Left ventricle myocardium superior (tissue), 1 donor: ENCODE measurements around the gene AKAP6. TPM values are rescaled to one million over a fixed set of nuclear protein-coding genes. Genes with fewer than 3 reads are reported as not detected.

Source experiments
- ATAC-seq: fragments of 200-7000 bp; cut with Tn5 transposase; one replicate; pipeline ENCODE4 v1.9.1; 2020; ENCODE audit warnings: mild to moderate bottlenecking, moderate library complexity
- DNase-seq: peaks from one replicate; pipeline ENCODE4 v3.0.0-alpha.2; 2020
- intact Hi-C: fragments of 100-400 bp; cut with micrococcal nuclease; formaldehyde crosslinking; loops from one replicate; pipeline ENCODE4 v1.11.0; 2022
- total RNA-seq: library from RNA; stranded (reverse); fragmentation: NEBNext Ultra II Directional; extraction: Animal tissue kit (Norgen Biotek cat#: 25700); gene quantifications from one replicate; pipeline ENCODE4 v1.2.1, GENCODE V29; 2021
- donor health status: DM: no; HTN: yes; CAD: no; lungs with severe emphysema.

Gene AKAP6
- total RNA-seq, 1 donor from 2014 or later = 172 TPM

- ATAC-seq (peak; percentile 23), DNase-seq (no peak)
- intact Hi-C loops = no loop called here
Observed at GRCh38 chr14:32330351-32331111, 1.4 kb downstream of the AKAP6 start.

- ATAC-seq (no peak), DNase-seq (no peak)
- intact Hi-C loops = no loop called here
Observed at GRCh38 chr14:32331206-32331605, 2.1 kb downstream of the AKAP6 start.

- intact Hi-C loops = no loop called here
- no peak for DNase-seq
- no peak for ATAC-seq
Observed at GRCh38 chr14:32332415-32333316, 3.6 kb downstream of the AKAP6 start.

DNA sequence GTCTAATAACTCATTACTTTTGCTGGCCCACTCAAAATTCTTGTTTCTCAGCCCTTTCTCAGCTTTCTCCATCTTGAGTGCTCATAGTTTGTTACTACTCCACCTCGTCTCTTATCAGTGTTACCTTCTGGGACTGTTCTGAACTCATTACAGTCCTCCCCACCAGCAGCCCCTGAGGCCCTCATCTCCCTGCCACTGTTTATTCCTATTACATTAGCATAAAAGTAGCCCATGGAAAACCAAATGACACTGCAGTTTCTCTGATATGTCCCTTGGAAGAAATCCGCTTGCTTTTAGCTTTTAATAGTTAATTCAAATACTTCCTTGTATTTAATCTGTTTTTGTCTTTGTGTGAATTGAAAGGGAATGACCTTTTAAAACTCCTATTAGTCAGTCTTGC lies 7.6 kb downstream of the AKAP6 start:
- DNase-seq (no peak), ATAC-seq (no peak)
- intact Hi-C loops = no loop called here

DNA sequence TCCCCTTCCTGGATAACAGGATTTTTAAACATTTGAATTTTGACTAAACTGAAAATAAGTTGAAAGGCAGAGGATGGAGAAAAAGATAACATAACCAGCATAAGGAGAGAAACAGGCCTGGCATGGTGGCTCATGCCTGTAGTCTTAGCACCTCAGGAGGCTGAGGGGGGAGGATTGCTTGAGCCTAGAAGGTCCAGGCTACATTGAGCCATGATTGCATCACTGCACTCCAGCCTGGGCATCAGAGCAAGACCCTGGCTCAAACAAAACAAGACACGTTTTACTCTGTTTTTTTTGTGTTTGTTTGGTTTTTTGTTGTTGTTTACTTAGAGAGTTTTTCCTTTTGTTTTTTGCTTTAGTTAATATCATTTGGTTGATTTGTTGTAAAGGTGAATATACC lies 8.7 kb downstream of the AKAP6 start:
- ATAC-seq (no peak), DNase-seq (no peak)
- intact Hi-C loops = no loop called here

- ATAC-seq (no peak), DNase-seq (no peak)
- intact Hi-C loops = no loop called here
Observed at GRCh38 chr14:32339188-32339587, 10.1 kb downstream of the AKAP6 start.

DNA sequence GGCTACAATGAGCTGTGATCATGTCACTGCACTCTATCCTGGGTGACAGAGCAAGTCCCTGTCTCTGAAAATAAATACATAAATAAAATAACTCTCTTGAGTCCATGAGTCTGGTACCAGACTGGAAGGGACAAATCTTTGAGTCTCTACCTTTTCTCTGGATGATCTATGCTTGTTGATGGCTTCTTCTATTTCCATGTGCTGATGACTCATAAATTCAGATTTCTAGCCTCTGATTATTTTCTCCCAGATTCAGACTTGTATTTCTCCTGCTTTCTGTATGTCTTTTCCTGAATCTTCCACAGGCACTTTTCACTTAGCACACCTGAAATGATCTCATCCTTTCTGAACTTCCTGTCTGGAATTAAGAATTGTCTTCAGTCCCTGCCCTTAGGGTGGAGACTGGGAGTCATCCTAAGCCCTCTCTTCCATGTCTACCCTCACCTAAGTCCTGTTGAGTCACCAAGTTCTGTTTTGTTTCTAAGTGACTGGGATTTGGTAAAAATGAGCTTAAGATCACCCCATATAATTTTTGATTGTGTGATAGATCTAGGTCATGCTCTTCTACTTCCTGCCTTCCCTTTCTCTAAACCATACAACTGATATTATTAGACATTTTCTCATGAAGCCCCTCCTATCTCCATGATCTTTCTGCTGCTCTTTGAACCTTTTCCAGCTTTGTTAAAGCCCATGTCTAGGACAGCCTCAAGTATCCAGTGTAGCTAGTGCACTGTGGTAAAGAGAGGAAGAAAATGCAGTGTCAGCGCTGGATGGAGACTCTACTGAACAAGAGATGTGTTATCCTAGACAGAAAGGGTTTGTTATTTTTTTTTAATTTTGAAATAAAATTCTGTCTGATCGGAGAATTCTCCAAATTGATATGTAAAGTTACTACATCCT lies 13.1 kb downstream of the AKAP6 start:
- intact Hi-C loops = no loop called here
- no peak for DNase-seq
- ATAC-seq = no peak

- ATAC-seq (no peak), DNase-seq (no peak)
- intact Hi-C loops = no loop called here
Observed at GRCh38 chr14:32342847-32343194, 13.7 kb downstream of the AKAP6 start.

GRCh38 chr14:32343926-32344430 lies 14.9 kb downstream of the AKAP6 start:
- intact Hi-C loops = no loop called here
- ATAC-seq = no peak
- no peak for DNase-seq

- DNase-seq = no peak
- intact Hi-C loops = no loop called here
- ATAC-seq = peak; percentile 45
Observed at GRCh38 chr14:32345311-32345791, 16.3 kb downstream of the AKAP6 start.

DNA sequence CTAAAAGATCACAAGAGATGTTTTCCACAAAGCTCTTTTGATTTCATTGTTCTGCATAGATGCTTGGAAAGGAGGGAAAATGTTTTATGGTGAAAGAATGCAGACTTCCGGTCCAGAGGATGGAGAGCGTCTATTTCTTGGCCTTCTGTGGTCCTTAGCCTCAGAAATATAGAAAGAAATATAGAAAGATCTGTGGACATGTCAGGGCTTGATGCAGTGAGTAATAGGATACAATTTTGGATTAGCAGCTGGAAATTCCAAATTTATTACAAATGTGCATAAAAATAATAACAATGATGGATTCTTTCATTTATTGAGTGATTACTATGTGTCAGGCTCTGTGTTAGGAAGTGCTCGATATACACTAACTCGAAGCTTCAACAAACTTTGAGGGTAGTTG lies 20.2 kb downstream of the AKAP6 start:
- DNase-seq = no peak
- ATAC-seq = no peak
- intact Hi-C loops = no loop called here

- DNase-seq (no peak), ATAC-seq (no peak)
- intact Hi-C loops = no loop called here
Observed at GRCh38 chr14:32350020-32350419, 20.9 kb downstream of the AKAP6 start.

GRCh38 chr14:32352631-32353030 lies 23.5 kb downstream of the AKAP6 start:
- no peak for ATAC-seq
- no peak for DNase-seq
- intact Hi-C loops = no loop called here

DNA sequence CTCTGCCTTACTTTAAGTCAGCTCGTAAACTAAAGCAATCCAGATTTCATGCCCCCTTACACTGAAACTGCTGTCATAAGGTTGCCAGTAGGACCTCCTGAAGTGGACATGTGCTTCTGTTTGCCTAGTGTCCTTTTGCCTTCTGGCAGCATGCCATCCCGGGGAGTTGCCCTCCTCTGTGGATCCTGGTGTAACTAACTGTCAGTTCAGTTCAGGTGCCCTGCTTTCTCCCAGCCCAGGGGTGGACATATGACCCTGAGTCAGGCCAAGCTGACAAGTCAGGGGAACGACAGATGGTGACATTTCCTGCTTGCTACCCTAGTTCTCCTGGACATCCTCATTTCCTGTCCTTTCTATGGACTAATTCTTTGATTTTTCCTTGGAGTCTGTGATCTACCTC lies 25.6 kb downstream of the AKAP6 start:
- intact Hi-C loops = no loop called here
- DNase-seq = peak; percentile 42
- ATAC-seq = peak; percentile 54

DNA sequence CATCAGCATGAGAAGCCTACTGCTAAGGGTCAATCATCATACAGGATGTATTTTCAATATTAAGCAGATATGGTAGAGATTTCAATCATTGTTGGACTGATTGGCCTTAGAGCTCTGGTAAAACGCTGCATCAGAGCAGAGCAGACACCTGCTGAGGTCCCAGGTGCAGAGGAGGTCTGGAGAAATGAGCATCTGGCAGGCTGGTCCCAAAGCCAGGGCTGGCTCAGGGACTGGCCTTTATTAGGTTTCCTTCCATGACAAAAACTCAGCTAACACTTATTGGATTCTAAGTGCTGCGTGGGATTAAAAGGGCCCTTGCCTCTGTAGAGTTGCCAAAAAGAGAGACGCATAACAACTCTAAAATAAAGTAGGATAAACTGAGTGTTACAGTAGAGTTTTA lies 29.7 kb downstream of the AKAP6 start:
- intact Hi-C loops = no loop called here
- no peak for ATAC-seq
- DNase-seq = no peak

GRCh38 chr14:32361674-32362073 lies 32.6 kb downstream of the AKAP6 start:
- intact Hi-C loops = no loop called here
- ATAC-seq (no peak), DNase-seq (no peak)

GRCh38 chr14:32363761-32364160 lies 34.7 kb downstream of the AKAP6 start:
- ATAC-seq (no peak), DNase-seq (no peak)
- intact Hi-C loops = no loop called here

- DNase-seq = no peak
- intact Hi-C loops = no loop called here
- ATAC-seq = no peak
Observed at GRCh38 chr14:32364941-32365340, 35.8 kb downstream of the AKAP6 start.

DNA sequence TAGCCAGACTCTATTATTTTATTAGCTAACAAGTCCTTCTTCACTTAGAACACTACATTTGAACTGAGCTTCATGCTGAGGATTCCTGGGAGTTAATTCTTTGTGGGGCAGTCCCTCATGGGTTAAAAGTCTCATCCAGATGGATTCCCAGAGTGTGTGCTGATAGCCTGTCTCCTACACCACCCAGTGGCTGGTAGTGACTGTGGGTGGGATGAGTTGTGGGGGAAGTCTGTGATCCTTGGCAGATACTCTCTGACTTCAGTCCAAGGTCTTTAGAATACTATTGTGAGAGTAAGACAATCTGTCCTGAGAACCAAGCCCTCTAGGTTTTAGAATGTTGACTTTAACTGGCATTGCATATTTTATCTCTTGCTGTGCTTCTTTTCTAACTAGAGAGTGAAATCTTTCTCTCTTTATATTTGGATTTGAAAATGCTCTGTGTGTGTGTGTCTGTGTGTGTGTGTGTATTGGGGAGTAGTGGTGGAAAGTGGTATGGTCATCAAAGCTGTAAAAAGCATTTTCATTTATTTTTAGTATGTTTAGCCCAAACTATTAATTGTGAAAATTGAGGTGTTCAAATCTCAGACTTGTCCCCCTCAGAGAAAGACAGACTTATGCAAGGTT lies 37.3 kb downstream of the AKAP6 start:
- DNase-seq (no peak), ATAC-seq (peak; percentile 77)
- intact Hi-C loops = no loop called here
